DND-41 (cell line): ENCODE measurements around the gene ATP2B3.

ENCODE experiments used
- EZH2 ChIP-seq: IDR thresholded peaks from 3 replicates; pipeline ENCODE4 v1.6.1; 2012; ENCODE audit warnings: borderline replicate concordance, low read depth, mild to moderate bottlenecking, moderate library complexity, low read length, inconsistent platforms; ENCODE audit not compliant: severe bottlenecking
- TF ChIP-seq, protein P1 (sequence below): IDR thresholded peaks from 2 replicates; pipeline ENCODE4 v1.5.1; 2012; ENCODE audit warnings: borderline replicate concordance, low read length, moderate library complexity, mild to moderate bottlenecking; ENCODE audit not compliant: poor library complexity, severe bottlenecking; ENCODE audit errors: extremely low read depth

- TF ChIP-seq, protein P1, sequence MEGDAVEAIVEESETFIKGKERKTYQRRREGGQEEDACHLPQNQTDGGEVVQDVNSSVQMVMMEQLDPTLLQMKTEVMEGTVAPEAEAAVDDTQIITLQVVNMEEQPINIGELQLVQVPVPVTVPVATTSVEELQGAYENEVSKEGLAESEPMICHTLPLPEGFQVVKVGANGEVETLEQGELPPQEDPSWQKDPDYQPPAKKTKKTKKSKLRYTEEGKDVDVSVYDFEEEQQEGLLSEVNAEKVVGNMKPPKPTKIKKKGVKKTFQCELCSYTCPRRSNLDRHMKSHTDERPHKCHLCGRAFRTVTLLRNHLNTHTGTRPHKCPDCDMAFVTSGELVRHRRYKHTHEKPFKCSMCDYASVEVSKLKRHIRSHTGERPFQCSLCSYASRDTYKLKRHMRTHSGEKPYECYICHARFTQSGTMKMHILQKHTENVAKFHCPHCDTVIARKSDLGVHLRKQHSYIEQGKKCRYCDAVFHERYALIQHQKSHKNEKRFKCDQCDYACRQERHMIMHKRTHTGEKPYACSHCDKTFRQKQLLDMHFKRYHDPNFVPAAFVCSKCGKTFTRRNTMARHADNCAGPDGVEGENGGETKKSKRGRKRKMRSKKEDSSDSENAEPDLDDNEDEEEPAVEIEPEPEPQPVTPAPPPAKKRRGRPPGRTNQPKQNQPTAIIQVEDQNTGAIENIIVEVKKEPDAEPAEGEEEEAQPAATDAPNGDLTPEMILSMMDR = no peak
- TF ChIP-seq EZH2 = no peak
These were observed 97.4 kb downstream of the ATP2B3 start for GRCh38 chrX:153614818-153615217.
